SK-N-SH (cell line): ENCODE measurements around the gene MRPS9.

Experiments used
- CHD2 ChIP-seq: fragments of 150-350 bp; IDR thresholded peaks from 2 replicates; pipeline ENCODE4 v1.6.1; 2018; ENCODE audit warnings: low read length; ENCODE audit not compliant: partially characterized antibody
- ELF1 ChIP-seq: IDR thresholded peaks from 2 replicates; pipeline ENCODE4 v1.4.0; 2012
- EP300 ChIP-seq, 2 experiments: IDR thresholded peaks; 2 replicates each; pipeline versions ENCODE4 v1.4.0 to v1.6.1; 2012; ENCODE audit warnings: borderline replicate concordance in 1 of 2, low read depth in 1 of 2, low read length in 1 of 2
- FOSL2 ChIP-seq: IDR thresholded peaks from 2 replicates; pipeline ENCODE4 v1.4.0; 2012; ENCODE audit warnings: low read depth, mild to moderate bottlenecking, moderate library complexity, borderline replicate concordance
- MXI1 ChIP-seq: IDR thresholded peaks from 2 replicates; pipeline ENCODE4 v1.6.1; 2012; ENCODE audit warnings: mild to moderate bottlenecking, low read depth, low read length, improper control_type of control experiment
- PBX3 ChIP-seq: IDR thresholded peaks from 2 replicates; pipeline ENCODE4; 2012
- TF ChIP-seq, protein P1 (sequence below): fragments of 150-350 bp; IDR thresholded peaks from 2 replicates; pipeline ENCODE4 v1.6.1; 2017; ENCODE audit warnings: antibody characterized with exemption, low read length, low read depth, borderline replicate concordance
- TF ChIP-seq, protein P2 (sequence below): fragments of 200-600 bp; sonication (generic); IDR thresholded peaks from 2 replicates; pipeline ENCODE4 v1.6.1; 2017; ENCODE audit warnings: antibody characterized with exemption, mild to moderate bottlenecking, moderate library complexity
- TF ChIP-seq, protein P3 (sequence below): fragments of 150-350 bp; IDR thresholded peaks from 2 replicates; pipeline ENCODE4 v1.6.1; 2016; ENCODE audit warnings: mild to moderate bottlenecking, low read depth, low read length

GRCh38 chr2:105116348-105116747 lies 78.5 kb downstream of the MRPS9 start:
- TF ChIP-seq, protein P1, sequence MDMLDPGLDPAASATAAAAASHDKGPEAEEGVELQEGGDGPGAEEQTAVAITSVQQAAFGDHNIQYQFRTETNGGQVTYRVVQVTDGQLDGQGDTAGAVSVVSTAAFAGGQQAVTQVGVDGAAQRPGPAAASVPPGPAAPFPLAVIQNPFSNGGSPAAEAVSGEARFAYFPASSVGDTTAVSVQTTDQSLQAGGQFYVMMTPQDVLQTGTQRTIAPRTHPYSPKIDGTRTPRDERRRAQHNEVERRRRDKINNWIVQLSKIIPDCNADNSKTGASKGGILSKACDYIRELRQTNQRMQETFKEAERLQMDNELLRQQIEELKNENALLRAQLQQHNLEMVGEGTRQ = no peak
- no peak for TF ChIP-seq CHD2
- no peak for TF ChIP-seq EP300 (IDR thresholded peaks at IDR 0.05; ENCODE audit: borderline replicate concordance in 1 of 2, low read depth in 1 of 2, low read length in 1 of 2)
- no peak for TF ChIP-seq PBX3
- TF ChIP-seq, protein P2, sequence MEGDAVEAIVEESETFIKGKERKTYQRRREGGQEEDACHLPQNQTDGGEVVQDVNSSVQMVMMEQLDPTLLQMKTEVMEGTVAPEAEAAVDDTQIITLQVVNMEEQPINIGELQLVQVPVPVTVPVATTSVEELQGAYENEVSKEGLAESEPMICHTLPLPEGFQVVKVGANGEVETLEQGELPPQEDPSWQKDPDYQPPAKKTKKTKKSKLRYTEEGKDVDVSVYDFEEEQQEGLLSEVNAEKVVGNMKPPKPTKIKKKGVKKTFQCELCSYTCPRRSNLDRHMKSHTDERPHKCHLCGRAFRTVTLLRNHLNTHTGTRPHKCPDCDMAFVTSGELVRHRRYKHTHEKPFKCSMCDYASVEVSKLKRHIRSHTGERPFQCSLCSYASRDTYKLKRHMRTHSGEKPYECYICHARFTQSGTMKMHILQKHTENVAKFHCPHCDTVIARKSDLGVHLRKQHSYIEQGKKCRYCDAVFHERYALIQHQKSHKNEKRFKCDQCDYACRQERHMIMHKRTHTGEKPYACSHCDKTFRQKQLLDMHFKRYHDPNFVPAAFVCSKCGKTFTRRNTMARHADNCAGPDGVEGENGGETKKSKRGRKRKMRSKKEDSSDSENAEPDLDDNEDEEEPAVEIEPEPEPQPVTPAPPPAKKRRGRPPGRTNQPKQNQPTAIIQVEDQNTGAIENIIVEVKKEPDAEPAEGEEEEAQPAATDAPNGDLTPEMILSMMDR = no peak
- TF ChIP-seq MXI1 = no peak
- TF ChIP-seq, protein P3, sequence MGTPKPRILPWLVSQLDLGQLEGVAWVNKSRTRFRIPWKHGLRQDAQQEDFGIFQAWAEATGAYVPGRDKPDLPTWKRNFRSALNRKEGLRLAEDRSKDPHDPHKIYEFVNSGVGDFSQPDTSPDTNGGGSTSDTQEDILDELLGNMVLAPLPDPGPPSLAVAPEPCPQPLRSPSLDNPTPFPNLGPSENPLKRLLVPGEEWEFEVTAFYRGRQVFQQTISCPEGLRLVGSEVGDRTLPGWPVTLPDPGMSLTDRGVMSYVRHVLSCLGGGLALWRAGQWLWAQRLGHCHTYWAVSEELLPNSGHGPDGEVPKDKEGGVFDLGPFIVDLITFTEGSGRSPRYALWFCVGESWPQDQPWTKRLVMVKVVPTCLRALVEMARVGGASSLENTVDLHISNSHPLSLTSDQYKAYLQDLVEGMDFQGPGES = no peak
- no peak for TF ChIP-seq ELF1
- no peak for TF ChIP-seq FOSL2
